HEK293 (cell line): ENCODE measurements around the gene ATP2C1.
A peak's percentile ranks its signal among the peaks of the same experiment; 100 is the strongest.

Experiments
- KLF7 ChIP-seq: fragments of 450-650 bp; formaldehyde crosslinking; IDR thresholded peaks from 2 replicates; pipeline ENCODE4 v1.5.1; 2016; ENCODE audit warnings: missing biosample characterization, missing genetic modification characterization, borderline replicate concordance
- KLF8 ChIP-seq: fragments of 450-650 bp; formaldehyde crosslinking; IDR thresholded peaks from 2 replicates; pipeline ENCODE4 v1.5.1; 2016; ENCODE audit warnings: missing biosample characterization, missing genetic modification characterization
- PRDM1 ChIP-seq: fragments of 450-650 bp; formaldehyde crosslinking; IDR thresholded peaks from 2 replicates; pipeline ENCODE4; 2016; ENCODE audit warnings: missing biosample characterization, missing genetic modification characterization
- SP2 ChIP-seq: fragments of 450-650 bp; formaldehyde crosslinking; IDR thresholded peaks from 2 replicates; pipeline ENCODE4 v1.5.1; 2016; ENCODE audit warnings: missing biosample characterization, missing genetic modification characterization
- SP3 ChIP-seq: fragments of 450-650 bp; formaldehyde crosslinking; IDR thresholded peaks from 2 replicates; pipeline ENCODE4 v1.5.1; 2016; ENCODE audit warnings: missing biosample characterization, missing genetic modification characterization
- SP7 ChIP-seq: fragments of 450-650 bp; formaldehyde crosslinking; IDR thresholded peaks from 2 replicates; pipeline ENCODE4 v1.5.1; 2016; ENCODE audit warnings: missing biosample characterization, missing genetic modification characterization
- ZBTB7A ChIP-seq: fragments of 450-650 bp; formaldehyde crosslinking; IDR thresholded peaks from 2 replicates; pipeline ENCODE4 v1.5.1; 2016; ENCODE audit warnings: low read depth, missing biosample characterization, missing genetic modification characterization
- ZBTB8A ChIP-seq: fragments of 450-650 bp; formaldehyde crosslinking; IDR thresholded peaks from 2 replicates; pipeline ENCODE4 v1.5.1; 2016; ENCODE audit warnings: missing biosample characterization, missing genetic modification characterization
- ZFHX2 ChIP-seq: fragments of 450-650 bp; formaldehyde crosslinking; conservative IDR thresholded peaks from 2 replicates; pipeline ENCODE4 v1.5.1; 2016; ENCODE audit warnings: missing biosample characterization, missing genetic modification characterization
- ZFP37 ChIP-seq: fragments of 450-650 bp; formaldehyde crosslinking; IDR thresholded peaks from 2 replicates; pipeline ENCODE4 v1.5.1; 2016; ENCODE audit warnings: missing biosample characterization, missing genetic modification characterization
- ZNF133 ChIP-seq: fragments of 450-650 bp; formaldehyde crosslinking; IDR thresholded peaks from 2 replicates; pipeline ENCODE4 v1.5.1; 2016; ENCODE audit warnings: missing biosample characterization, missing genetic modification characterization
- ZNF23 ChIP-seq: fragments of 450-650 bp; formaldehyde crosslinking; IDR thresholded peaks from 2 replicates; pipeline ENCODE4 v1.5.1; 2016; ENCODE audit warnings: missing biosample characterization, missing genetic modification characterization, borderline replicate concordance
- ZNF341 ChIP-seq: fragments of 450-650 bp; formaldehyde crosslinking; IDR thresholded peaks from 2 replicates; pipeline ENCODE4; 2016; ENCODE audit warnings: low read depth, missing biosample characterization, missing genetic modification characterization
- ZNF37A ChIP-seq: fragments of 450-650 bp; IDR thresholded peaks from 2 replicates; pipeline ENCODE4 v1.5.1; 2018; ENCODE audit warnings: missing biosample characterization, missing genetic modification characterization
- ZNF394 ChIP-seq: fragments of 450-650 bp; formaldehyde crosslinking; IDR thresholded peaks from 2 replicates; pipeline ENCODE4 v1.5.1; 2016; ENCODE audit warnings: missing biosample characterization, missing genetic modification characterization, mild to moderate bottlenecking, moderate library complexity, borderline replicate concordance
- ZNF433 ChIP-seq: fragments of 450-650 bp; formaldehyde crosslinking; IDR thresholded peaks from 2 replicates; pipeline ENCODE4 v1.5.1; 2016; ENCODE audit warnings: missing biosample characterization, missing genetic modification characterization, low read depth
- ZNF501 ChIP-seq: fragments of 450-650 bp; formaldehyde crosslinking; IDR thresholded peaks from 2 replicates; pipeline ENCODE4 v1.5.1; 2016; ENCODE audit warnings: missing biosample characterization, missing genetic modification characterization
- ZNF596 ChIP-seq: fragments of 450-650 bp; IDR thresholded peaks from 2 replicates; pipeline ENCODE4 v1.5.0; 2018; ENCODE audit warnings: missing biosample characterization, mild to moderate bottlenecking, missing genetic modification characterization, moderate library complexity
- ZNF610 ChIP-seq: fragments of 450-650 bp; formaldehyde crosslinking; IDR thresholded peaks from 2 replicates; pipeline ENCODE4 v1.5.1; 2016; ENCODE audit warnings: missing biosample characterization, missing genetic modification characterization, borderline replicate concordance
- ZNF629 ChIP-seq: fragments of 450-650 bp; formaldehyde crosslinking; IDR thresholded peaks from 2 replicates; pipeline ENCODE4 v1.5.1; 2017; ENCODE audit warnings: missing biosample characterization, missing genetic modification characterization
- ZNF76 ChIP-seq: fragments of 450-650 bp; formaldehyde crosslinking; IDR thresholded peaks from 2 replicates; pipeline ENCODE4; 2016; ENCODE audit warnings: low read depth, missing biosample characterization, missing genetic modification characterization, borderline replicate concordance
- ZXDB ChIP-seq: fragments of 450-650 bp; formaldehyde crosslinking; IDR thresholded peaks from 2 replicates; pipeline ENCODE4 v1.5.1; 2016; ENCODE audit warnings: missing biosample characterization, missing genetic modification characterization
- TF ChIP-seq, protein P1 (sequence below): fragments of 450-650 bp; formaldehyde crosslinking; IDR thresholded peaks from 2 replicates; pipeline ENCODE4 v1.5.1; 2016; ENCODE audit warnings: missing biosample characterization, missing genetic modification characterization
- TF ChIP-seq, protein P2 (sequence below): fragments of 450-650 bp; formaldehyde crosslinking; IDR thresholded peaks from 2 replicates; pipeline ENCODE4 v1.5.1; 2017; ENCODE audit warnings: missing biosample characterization, missing genetic modification characterization
- TF ChIP-seq, protein P3 (sequence below): fragments of 450-650 bp; formaldehyde crosslinking; IDR thresholded peaks from 2 replicates; pipeline ENCODE4 v1.5.1; 2016; ENCODE audit warnings: missing biosample characterization, missing genetic modification characterization
- TF ChIP-seq, protein P4 (sequence below): fragments of 450-650 bp; formaldehyde crosslinking; IDR thresholded peaks from 2 replicates; pipeline ENCODE4 v1.5.1; 2017; ENCODE audit warnings: missing biosample characterization, mild to moderate bottlenecking, missing genetic modification characterization, moderate library complexity
- TF ChIP-seq, protein P5 (sequence below): fragments of 450-650 bp; formaldehyde crosslinking; conservative IDR thresholded peaks from 2 replicates; pipeline ENCODE4 v1.5.1; 2016; ENCODE audit warnings: low read depth, missing biosample characterization, missing genetic modification characterization

ATP2C1 gene

DNA sequence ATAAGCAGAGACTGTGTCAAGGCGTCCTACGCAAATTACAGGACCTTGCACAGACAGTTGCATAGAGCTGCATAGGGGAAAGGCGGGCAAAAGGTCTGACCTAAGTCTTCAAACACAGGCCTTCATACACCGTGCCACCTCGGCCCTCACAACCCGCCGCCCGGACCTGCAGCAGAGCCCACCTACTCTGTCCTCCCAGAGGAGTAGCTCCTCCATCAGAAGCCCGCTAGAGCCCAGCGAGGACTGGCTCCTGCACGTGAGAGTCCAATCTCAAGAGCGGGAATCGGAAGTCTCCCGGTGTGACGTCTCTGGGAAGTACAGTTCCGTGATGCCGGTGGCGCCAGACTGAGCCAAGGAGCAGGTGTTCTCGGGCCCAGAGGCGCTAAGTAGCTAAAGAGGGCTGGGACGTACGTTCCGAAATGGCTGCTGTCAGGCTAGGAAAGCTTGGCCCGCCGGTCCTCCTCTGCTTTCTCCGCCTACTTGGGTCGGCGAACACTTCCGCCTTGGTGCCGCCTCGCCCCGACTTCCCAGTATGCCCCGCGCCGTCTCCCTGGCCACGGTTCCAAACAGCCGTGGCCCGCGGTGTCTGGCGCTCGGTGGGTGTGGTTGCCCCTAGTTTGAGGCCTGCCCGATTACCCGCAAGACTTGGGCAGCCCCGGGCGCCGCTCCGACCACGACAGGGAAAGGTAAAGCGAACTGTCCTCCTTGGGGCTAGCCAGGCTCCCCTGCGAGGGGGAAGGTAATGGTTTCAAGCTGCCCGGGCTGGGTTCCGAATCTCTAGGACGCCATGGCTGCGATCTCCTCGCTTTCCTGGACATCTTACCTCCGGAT, 132.7 kb downstream of the ATP2C1 start, which contains the start of the genes ASTE1 and NEK11 (continued):
- peak; percentile 53; the same call in 1 of the 2 replicates for TF ChIP-seq KLF8 (tag by site-specific recombination)
- TF ChIP-seq ZXDB (tag by site-specific recombination) = peak; percentile 71; the same call in 1 of the 2 replicates
- TF ChIP-seq SP3 (tag by site-specific recombination) = peak; percentile 76
- no peak for TF ChIP-seq ZBTB7A (tag by site-specific recombination)
- TF ChIP-seq ZBTB8A = peak; percentile 45
- no peak for TF ChIP-seq ZNF433 (tag by site-specific recombination)
- TF ChIP-seq ZNF133 (tag by site-specific recombination) = no peak
- TF ChIP-seq ZNF23 = no peak
- 0 out of 2 replicates have a peak, but pooled peaks have one; percentile 34 for TF ChIP-seq ZNF610 (tag by site-specific recombination)
- TF ChIP-seq SP2 = peak; percentile 85
- TF ChIP-seq SP7 = peak; percentile 58; the same call in 1 of the 2 replicates
- TF ChIP-seq, protein P1, sequence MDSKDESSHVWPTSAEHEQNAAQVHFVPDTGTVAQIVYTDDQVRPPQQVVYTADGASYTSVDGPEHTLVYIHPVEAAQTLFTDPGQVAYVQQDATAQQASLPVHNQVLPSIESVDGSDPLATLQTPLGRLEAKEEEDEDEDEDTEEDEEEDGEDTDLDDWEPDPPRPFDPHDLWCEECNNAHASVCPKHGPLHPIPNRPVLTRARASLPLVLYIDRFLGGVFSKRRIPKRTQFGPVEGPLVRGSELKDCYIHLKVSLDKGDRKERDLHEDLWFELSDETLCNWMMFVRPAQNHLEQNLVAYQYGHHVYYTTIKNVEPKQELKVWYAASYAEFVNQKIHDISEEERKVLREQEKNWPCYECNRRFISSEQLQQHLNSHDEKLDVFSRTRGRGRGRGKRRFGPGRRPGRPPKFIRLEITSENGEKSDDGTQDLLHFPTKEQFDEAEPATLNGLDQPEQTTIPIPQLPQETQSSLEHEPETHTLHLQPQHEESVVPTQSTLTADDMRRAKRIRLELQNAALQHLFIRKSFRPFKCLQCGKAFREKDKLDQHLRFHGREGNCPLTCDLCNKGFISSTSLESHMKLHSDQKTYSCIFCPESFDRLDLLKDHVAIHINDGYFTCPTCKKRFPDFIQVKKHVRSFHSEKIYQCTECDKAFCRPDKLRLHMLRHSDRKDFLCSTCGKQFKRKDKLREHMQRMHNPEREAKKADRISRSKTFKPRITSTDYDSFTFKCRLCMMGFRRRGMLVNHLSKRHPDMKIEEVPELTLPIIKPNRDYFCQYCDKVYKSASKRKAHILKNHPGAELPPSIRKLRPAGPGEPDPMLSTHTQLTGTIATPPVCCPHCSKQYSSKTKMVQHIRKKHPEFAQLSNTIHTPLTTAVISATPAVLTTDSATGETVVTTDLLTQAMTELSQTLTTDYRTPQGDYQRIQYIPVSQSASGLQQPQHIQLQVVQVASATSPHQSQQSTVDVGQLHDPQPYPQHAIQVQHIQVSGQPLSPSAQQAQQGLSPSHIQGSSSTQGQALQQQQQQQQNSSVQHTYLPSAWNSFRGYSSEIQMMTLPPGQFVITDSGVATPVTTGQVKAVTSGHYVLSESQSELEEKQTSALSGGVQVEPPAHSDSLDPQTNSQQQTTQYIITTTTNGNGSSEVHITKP (tag by site-specific recombination) = peak; percentile 81
- TF ChIP-seq ZNF341 (tag by site-specific recombination) = peak; percentile 69; the same call in 1 of the 2 replicates
- TF ChIP-seq ZFHX2 (tag by site-specific recombination) = peak; percentile 71
- TF ChIP-seq, protein P2, sequence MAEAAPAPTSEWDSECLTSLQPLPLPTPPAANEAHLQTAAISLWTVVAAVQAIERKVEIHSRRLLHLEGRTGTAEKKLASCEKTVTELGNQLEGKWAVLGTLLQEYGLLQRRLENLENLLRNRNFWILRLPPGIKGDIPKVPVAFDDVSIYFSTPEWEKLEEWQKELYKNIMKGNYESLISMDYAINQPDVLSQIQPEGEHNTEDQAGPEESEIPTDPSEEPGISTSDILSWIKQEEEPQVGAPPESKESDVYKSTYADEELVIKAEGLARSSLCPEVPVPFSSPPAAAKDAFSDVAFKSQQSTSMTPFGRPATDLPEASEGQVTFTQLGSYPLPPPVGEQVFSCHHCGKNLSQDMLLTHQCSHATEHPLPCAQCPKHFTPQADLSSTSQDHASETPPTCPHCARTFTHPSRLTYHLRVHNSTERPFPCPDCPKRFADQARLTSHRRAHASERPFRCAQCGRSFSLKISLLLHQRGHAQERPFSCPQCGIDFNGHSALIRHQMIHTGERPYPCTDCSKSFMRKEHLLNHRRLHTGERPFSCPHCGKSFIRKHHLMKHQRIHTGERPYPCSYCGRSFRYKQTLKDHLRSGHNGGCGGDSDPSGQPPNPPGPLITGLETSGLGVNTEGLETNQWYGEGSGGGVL (tag by site-specific recombination) = no peak
- no peak for TF ChIP-seq ZNF596 (tag by site-specific recombination)
- TF ChIP-seq PRDM1 (tag by site-specific recombination) = no peak
- TF ChIP-seq ZNF629 (tag by site-specific recombination) = peak; percentile 92
- TF ChIP-seq, protein P3, sequence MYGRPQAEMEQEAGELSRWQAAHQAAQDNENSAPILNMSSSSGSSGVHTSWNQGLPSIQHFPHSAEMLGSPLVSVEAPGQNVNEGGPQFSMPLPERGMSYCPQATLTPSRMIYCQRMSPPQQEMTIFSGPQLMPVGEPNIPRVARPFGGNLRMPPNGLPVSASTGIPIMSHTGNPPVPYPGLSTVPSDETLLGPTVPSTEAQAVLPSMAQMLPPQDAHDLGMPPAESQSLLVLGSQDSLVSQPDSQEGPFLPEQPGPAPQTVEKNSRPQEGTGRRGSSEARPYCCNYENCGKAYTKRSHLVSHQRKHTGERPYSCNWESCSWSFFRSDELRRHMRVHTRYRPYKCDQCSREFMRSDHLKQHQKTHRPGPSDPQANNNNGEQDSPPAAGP (tag by site-specific recombination) = 0 out of 2 replicates have a peak, but pooled peaks have one; percentile 21
- peak; percentile 56; the same call in 1 of the 2 replicates for TF ChIP-seq KLF7 (tag by site-specific recombination)
- no peak for TF ChIP-seq ZNF37A (tag by site-specific recombination)
- no peak for TF ChIP-seq ZFP37 (tag by site-specific recombination)
- TF ChIP-seq ZNF76 = peak; percentile 93
- TF ChIP-seq, protein P4, sequence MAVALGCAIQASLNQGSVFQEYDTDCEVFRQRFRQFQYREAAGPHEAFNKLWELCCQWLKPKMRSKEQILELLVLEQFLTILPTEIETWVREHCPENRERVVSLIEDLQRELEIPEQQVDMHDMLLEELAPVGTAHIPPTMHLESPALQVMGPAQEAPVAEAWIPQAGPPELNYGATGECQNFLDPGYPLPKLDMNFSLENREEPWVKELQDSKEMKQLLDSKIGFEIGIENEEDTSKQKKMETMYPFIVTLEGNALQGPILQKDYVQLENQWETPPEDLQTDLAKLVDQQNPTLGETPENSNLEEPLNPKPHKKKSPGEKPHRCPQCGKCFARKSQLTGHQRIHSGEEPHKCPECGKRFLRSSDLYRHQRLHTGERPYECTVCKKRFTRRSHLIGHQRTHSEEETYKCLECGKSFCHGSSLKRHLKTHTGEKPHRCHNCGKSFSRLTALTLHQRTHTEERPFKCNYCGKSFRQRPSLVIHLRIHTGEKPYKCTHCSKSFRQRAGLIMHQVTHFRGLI (tag by site-specific recombination) = peak; percentile 25; the same call in 1 of the 2 replicates
- TF ChIP-seq ZNF394 (tag by site-specific recombination) = peak; percentile 46; the same call in 1 of the 2 replicates
- TF ChIP-seq, protein P5, sequence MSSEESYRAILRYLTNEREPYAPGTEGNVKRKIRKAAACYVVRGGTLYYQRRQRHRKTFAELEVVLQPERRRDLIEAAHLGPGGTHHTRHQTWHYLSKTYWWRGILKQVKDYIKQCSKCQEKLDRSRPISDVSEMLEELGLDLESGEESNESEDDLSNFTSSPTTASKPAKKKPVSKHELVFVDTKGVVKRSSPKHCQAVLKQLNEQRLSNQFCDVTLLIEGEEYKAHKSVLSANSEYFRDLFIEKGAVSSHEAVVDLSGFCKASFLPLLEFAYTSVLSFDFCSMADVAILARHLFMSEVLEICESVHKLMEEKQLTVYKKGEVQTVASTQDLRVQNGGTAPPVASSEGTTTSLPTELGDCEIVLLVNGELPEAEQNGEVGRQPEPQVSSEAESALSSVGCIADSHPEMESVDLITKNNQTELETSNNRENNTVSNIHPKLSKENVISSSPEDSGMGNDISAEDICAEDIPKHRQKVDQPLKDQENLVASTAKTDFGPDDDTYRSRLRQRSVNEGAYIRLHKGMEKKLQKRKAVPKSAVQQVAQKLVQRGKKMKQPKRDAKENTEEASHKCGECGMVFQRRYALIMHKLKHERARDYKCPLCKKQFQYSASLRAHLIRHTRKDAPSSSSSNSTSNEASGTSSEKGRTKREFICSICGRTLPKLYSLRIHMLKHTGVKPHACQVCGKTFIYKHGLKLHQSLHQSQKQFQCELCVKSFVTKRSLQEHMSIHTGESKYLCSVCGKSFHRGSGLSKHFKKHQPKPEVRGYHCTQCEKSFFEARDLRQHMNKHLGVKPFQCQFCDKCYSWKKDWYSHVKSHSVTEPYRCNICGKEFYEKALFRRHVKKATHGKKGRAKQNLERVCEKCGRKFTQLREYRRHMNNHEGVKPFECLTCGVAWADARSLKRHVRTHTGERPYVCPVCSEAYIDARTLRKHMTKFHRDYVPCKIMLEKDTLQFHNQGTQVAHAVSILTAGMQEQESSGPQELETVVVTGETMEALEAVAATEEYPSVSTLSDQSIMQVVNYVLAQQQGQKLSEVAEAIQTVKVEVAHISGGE (tag by site-specific recombination) = peak; percentile 91
- peak; percentile 39; the same call in 1 of the 2 replicates for TF ChIP-seq ZNF501 (tag by site-specific recombination)
